Left ventricle myocardium inferior (tissue), 1 donor: ENCODE measurements around the gene ZNF804A. TPM values are rescaled to one million over a fixed set of nuclear protein-coding genes. Genes with fewer than 3 reads are reported as not detected.

Experiments
- DNase-seq: peaks from one replicate; pipeline ENCODE4 v3.0.0-alpha.2; 2020
- H3K27ac ChIP-seq: fragments of 200-600 bp; replicated peaks from 2 replicates; pipeline ENCODE4 v1.8.0; 2021
- H3K27me3 ChIP-seq: fragments of 200-600 bp; 2 replicates; pipeline ENCODE4 v1.8.0; 2021; ENCODE audit warnings: low read depth
- H3K36me3 ChIP-seq: fragments of 200-600 bp; 2 replicates; pipeline ENCODE4 v1.8.0; 2021
- H3K4me1 ChIP-seq: fragments of 200-600 bp; 2 replicates; pipeline ENCODE4 v1.8.0; 2021
- H3K4me3 ChIP-seq: fragments of 200-600 bp; 2 replicates; pipeline ENCODE4 v1.8.0; 2021; ENCODE audit warnings: mild to moderate bottlenecking, moderate library complexity
- H3K9me3 ChIP-seq: fragments of 200-600 bp; replicated peaks from 2 replicates; pipeline ENCODE4 v1.8.0; 2021
- intact Hi-C: fragments of 100-400 bp; cut with micrococcal nuclease; formaldehyde crosslinking; loops from one replicate; pipeline ENCODE4 v1.11.0; 2022
- total RNA-seq: library from RNA; stranded (reverse); fragmentation: NEBNext Ultra II Directional; extraction: Animal tissue kit (Norgen Biotek cat#: 25700); gene quantifications from one replicate; pipeline ENCODE4 v1.2.1, GENCODE V29; 2021
- TF ChIP-seq, protein P1 (sequence below): fragments of 200-600 bp; IDR thresholded peaks from 2 replicates; pipeline ENCODE4 v1.8.0; 2021; ENCODE audit warnings: antibody characterized with exemption, mild to moderate bottlenecking, borderline replicate concordance
- donor health status: DM: no; HTN: yes; CAD: no; lungs with severe emphysema.

Gene ZNF804A
- total RNA-seq, 1 donor from 2014 or later = not detected

DNA sequence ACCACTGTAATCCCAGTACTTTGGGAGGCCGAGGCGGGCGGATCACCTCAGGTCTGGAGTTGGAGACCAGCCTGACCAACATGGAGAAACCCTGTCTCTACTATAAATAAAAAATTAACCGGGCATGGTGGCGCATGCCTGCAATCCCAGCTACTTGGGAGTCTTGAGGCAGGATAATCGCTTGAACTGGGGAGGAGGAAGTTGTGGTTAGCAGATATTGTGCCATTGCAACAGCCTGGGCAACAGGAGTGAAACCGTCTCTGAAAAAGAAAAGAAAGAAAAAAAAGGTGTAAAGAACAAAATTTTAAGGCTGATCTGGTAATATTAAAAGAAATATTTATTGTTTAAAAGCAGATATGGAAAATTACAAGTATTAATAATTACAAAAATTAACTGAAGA is 29.7 kb downstream of the ZNF804A start:
- no peak for DNase-seq
- Histone ChIP-seq H3K27ac (no peak overlapping the region), H3K4me3 (no peak overlapping the region), H3K27me3 (no peaks in the 10 kb centered on the region), H3K9me3 (no peaks in the 10 kb centered on the region), H3K36me3 (no peaks in the 10 kb centered on the region), H3K4me1 (no peaks in the 10 kb centered on the region)
- TF ChIP-seq, protein P1, sequence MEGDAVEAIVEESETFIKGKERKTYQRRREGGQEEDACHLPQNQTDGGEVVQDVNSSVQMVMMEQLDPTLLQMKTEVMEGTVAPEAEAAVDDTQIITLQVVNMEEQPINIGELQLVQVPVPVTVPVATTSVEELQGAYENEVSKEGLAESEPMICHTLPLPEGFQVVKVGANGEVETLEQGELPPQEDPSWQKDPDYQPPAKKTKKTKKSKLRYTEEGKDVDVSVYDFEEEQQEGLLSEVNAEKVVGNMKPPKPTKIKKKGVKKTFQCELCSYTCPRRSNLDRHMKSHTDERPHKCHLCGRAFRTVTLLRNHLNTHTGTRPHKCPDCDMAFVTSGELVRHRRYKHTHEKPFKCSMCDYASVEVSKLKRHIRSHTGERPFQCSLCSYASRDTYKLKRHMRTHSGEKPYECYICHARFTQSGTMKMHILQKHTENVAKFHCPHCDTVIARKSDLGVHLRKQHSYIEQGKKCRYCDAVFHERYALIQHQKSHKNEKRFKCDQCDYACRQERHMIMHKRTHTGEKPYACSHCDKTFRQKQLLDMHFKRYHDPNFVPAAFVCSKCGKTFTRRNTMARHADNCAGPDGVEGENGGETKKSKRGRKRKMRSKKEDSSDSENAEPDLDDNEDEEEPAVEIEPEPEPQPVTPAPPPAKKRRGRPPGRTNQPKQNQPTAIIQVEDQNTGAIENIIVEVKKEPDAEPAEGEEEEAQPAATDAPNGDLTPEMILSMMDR = no peak
- intact Hi-C loops = no loop called here

DNA sequence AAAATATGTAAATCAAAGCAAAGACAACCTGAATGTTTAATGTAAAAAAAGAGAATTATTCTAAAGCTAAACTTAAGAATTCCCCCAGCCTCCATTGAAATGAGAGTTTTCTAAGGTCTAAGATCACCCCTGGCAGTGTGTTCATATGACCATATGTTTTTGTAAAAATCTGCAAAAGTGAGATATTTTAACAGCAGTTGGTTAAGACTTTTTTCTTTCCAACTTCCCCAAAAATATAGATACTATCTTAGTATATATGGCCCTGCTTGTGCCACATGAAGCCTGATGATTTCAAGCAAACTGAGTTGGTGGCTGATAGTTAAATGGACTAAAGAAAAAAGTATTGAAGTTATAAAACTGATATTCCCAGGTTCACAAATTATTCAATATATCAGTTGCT is 35.4 kb downstream of the ZNF804A start:
- H3K36me3 ChIP-seq = no peaks in the 10 kb centered on the region
- intact Hi-C loops = no loop called here

GRCh38 chr2:184637781-184638180 is 39.5 kb downstream of the ZNF804A start:
- no peak overlapping the region for H3K27ac ChIP-seq
- no peak for DNase-seq
- TF ChIP-seq, protein P1 = no peak
- H3K36me3 ChIP-seq = no peaks in the 10 kb centered on the region
- H3K27me3 ChIP-seq = no peaks in the 10 kb centered on the region
- no peaks in the 10 kb centered on the region for H3K4me1 ChIP-seq
- H3K4me3 ChIP-seq = no peak overlapping the region
- intact Hi-C loops = no loop called here
- H3K9me3 ChIP-seq = no peaks in the 10 kb centered on the region

More for the DNA sequence above, 35.4 kb downstream of the ZNF804A start:
- H3K27ac ChIP-seq = no peak overlapping the region
- H3K9me3 ChIP-seq = no peaks in the 10 kb centered on the region
- H3K4me1 ChIP-seq = no peaks in the 10 kb centered on the region
- TF ChIP-seq, protein P1 = no peak
- no peaks in the 10 kb centered on the region for H3K27me3 ChIP-seq
- H3K4me3 ChIP-seq = no peak overlapping the region
- no peak for DNase-seq

DNA sequence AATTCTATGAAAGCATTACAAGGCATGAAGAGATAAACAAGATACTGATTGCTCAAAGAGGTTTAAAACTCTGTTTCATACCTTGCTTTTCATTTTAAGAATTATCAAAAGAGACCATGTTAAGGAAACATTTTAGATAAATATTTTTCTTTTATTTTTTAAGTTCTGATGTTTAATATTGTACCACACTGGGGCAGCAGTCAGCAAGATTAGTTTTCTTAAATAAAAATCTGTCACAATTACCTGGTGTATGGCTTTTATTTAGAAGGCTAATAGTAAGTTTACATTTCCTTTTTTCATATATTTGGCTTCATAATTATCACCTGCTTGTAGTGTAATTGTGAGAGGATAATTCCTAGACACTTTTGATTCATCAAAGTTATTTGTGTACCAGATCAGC is 46.4 kb downstream of the ZNF804A start:
- Histone ChIP-seq H3K27me3 (no peaks in the 10 kb centered on the region), H3K4me1 (no peaks in the 10 kb centered on the region)
- TF ChIP-seq, protein P1 = no peak

GRCh38 chr2:184646177-184646576 is 47.8 kb downstream of the ZNF804A start:
- Histone ChIP-seq H3K27ac (no peak overlapping the region), H3K4me3 (no peak overlapping the region), H3K27me3 (no peaks in the 10 kb centered on the region), H3K4me1 (no peaks in the 10 kb centered on the region), H3K9me3 (peaks cover 24% of the 10 kb centered on the region), H3K36me3 (no peaks in the 10 kb centered on the region)
- no peak for DNase-seq
- intact Hi-C loops = no loop called here
- TF ChIP-seq, protein P1 = no peak

More for the DNA sequence above, 46.4 kb downstream of the ZNF804A start:
- DNase-seq = no peak
- Histone ChIP-seq H3K27ac (no peak overlapping the region), H3K4me3 (no peak overlapping the region), H3K36me3 (no peaks in the 10 kb centered on the region), H3K9me3 (peaks cover 13% of the 10 kb centered on the region)
- intact Hi-C loops = no loop called here

DNA sequence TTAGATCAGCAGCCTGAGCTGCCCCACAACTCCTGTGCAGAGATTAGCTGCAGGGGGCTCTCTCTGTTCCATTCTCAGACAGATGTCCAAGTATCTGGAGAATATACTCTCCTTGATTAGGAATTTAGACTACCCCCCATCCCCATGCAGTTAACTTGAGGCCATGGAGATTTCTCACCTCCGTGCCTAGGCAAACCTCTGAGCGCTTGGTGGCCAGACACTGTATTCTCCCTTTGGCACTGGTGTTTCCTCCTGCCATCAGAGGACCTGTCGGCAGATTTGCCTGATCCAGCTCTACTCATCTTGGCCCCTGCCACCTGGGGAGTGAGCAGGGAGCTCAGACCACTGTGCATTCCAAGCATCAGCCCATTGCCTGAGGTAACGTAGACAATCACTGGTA is 48.3 kb downstream of the ZNF804A start:
- Histone ChIP-seq H3K4me3 (no peak overlapping the region), H3K9me3 (peaks cover 24% of the 10 kb centered on the region), H3K27me3 (no peaks in the 10 kb centered on the region), H3K27ac (no peak overlapping the region), H3K36me3 (no peaks in the 10 kb centered on the region), H3K4me1 (no peaks in the 10 kb centered on the region)
- intact Hi-C loops = no loop called here
- TF ChIP-seq, protein P1 = no peak
- DNase-seq = no peak
